GM21528 (cell line): ENCODE results near the gene AKIRIN1.
"Not testable (repeated sequence)": the region's sequence is repeated elsewhere in the genome, so short reads cannot be mapped to it uniquely, and the experiment has no call there.

Experiments used
- ATAC-seq: cut with Tn5 transposase; IDR thresholded peaks from one replicate; pipeline ENCODE4 v1.9.1; 2021; ENCODE audit warnings: mild to moderate bottlenecking, moderate library complexity; ENCODE audit not compliant: unreplicated experiment, low FRiP score

Gene AKIRIN1

GRCh38 chr1:39036678-39037077 is 45.6 kb downstream of the AKIRIN1 start:
- ATAC-seq, result no peak

GRCh38 chr1:39043513-39043912 is 52.4 kb downstream of the AKIRIN1 start:
- ATAC-seq, result no peak

GRCh38 chr1:39044762-39045161 is 53.7 kb downstream of the AKIRIN1 start:
- no peak for ATAC-seq

- ATAC-seq, result no peak
Measured at GRCh38 chr1:39045231-39045630, 54.2 kb downstream of the AKIRIN1 start.

GRCh38 chr1:39046613-39047210 is 55.6 kb downstream of the AKIRIN1 start:
- no peak for ATAC-seq

- ATAC-seq, result no peak
Measured at GRCh38 chr1:39047374-39048229, 56.5 kb downstream of the AKIRIN1 start.

- ATAC-seq, result no peak
Measured at GRCh38 chr1:39048745-39049370, 57.8 kb downstream of the AKIRIN1 start.

- ATAC-seq, result no peak
Measured at GRCh38 chr1:39050001-39050400, 58.9 kb downstream of the AKIRIN1 start.

GRCh38 chr1:39051193-39051850 is 60.2 kb downstream of the AKIRIN1 start:
- not testable (repeated sequence) for ATAC-seq

- no peak for ATAC-seq
Measured at GRCh38 chr1:39051956-39052355, 60.9 kb downstream of the AKIRIN1 start.

GRCh38 chr1:39055213-39055710 is 64.2 kb downstream of the AKIRIN1 start:
- not testable (repeated sequence) for ATAC-seq
